MM.1S (cell line): ENCODE results near the gene ZNF501.

Source experiments
- DNase-seq: peaks from one replicate; pipeline ENCODE4 v3.0.0-alpha.2; 2015
- H2AFZ ChIP-seq: fragments of 300-600 bp; sonication (generic); 2 replicates; pipeline ENCODE4 v1.6.0; 2016; ENCODE audit warnings: antibody characterized with exemption, low read length
- H3F3A ChIP-seq: fragments of 300-600 bp; sonication (generic); 2 replicates; pipeline ENCODE4 v1.6.1; 2016; ENCODE audit warnings: mild to moderate bottlenecking, antibody characterized with exemption, low read length, moderate library complexity, mixed read lengths; ENCODE audit not compliant: insufficient read depth
- H3K27ac ChIP-seq: fragments of 300-600 bp; sonication (generic); 2 replicates; pipeline ENCODE4 v1.5.1; 2016; ENCODE audit warnings: mild to moderate bottlenecking, low read length
- H3K27me3 ChIP-seq: fragments of 300-600 bp; sonication (generic); replicated peaks from 2 replicates; pipeline ENCODE4 v1.6.0; 2016; ENCODE audit warnings: low read length; ENCODE audit not compliant: insufficient read depth
- H3K36me3 ChIP-seq: fragments of 300-600 bp; sonication (generic); replicated peaks from 2 replicates; pipeline ENCODE4 v1.6.1; 2016; ENCODE audit warnings: mild to moderate bottlenecking, low read length, mixed read lengths; ENCODE audit not compliant: insufficient read depth
- H3K4me1 ChIP-seq: fragments of 300-600 bp; sonication (generic); 2 replicates; pipeline ENCODE4 v1.6.1; 2016; ENCODE audit warnings: low read length, mixed read lengths
- H3K4me2 ChIP-seq: fragments of 300-600 bp; sonication (generic); 2 replicates; pipeline ENCODE4 v1.6.0; 2016; ENCODE audit warnings: low read depth, low read length
- H3K4me3 ChIP-seq: fragments of 300-600 bp; sonication (generic); 2 replicates; pipeline ENCODE4 v1.5.1; 2016; ENCODE audit warnings: low read length, mixed read lengths
- H3K79me2 ChIP-seq: fragments of 300-600 bp; sonication (generic); 2 replicates; pipeline ENCODE4 v1.6.1; 2016; ENCODE audit warnings: mixed run types, low read length, mixed read lengths
- H3K9ac ChIP-seq: fragments of 300-600 bp; sonication (generic); 2 replicates; pipeline ENCODE4 v1.6.1; 2016; ENCODE audit warnings: low read length, mixed read lengths
- H3K9me2 ChIP-seq: fragments of 300-600 bp; sonication (generic); replicated peaks from 2 replicates; pipeline ENCODE4 v1.6.1; 2016; ENCODE audit warnings: mild to moderate bottlenecking, low read length, mixed read lengths; ENCODE audit not compliant: insufficient read depth
- H3K9me3 ChIP-seq: fragments of 300-600 bp; sonication (generic); replicated peaks from 2 replicates; pipeline ENCODE4 v1.6.1; 2016; ENCODE audit warnings: mild to moderate bottlenecking, low read length, mixed read lengths; ENCODE audit not compliant: insufficient read depth
- H4K20me1 ChIP-seq: fragments of 300-600 bp; sonication (generic); 2 replicates; pipeline ENCODE4 v1.6.1; 2016; ENCODE audit warnings: mild to moderate bottlenecking, low read length, moderate library complexity, mixed read lengths; ENCODE audit not compliant: insufficient read depth
- EZH2 ChIP-seq: fragments of 300-600 bp; sonication (generic); optimal IDR thresholded peaks from 2 replicates; pipeline ENCODE3; 2017; ENCODE audit warnings: low read depth, mild to moderate bottlenecking, antibody characterized with exemption, low read length, mixed read lengths
- EZH2phosphoT487 ChIP-seq: fragments of 300-600 bp; sonication (generic); IDR thresholded peaks from 2 replicates; pipeline ENCODE4 v1.6.1; 2018; ENCODE audit warnings: antibody characterized with exemption, low read length
- TF ChIP-seq, protein P1 (sequence below): fragments of 300-600 bp; sonication (generic); IDR thresholded peaks from 2 replicates; pipeline ENCODE4 v1.5.1; 2016; ENCODE audit warnings: antibody characterized with exemption, low read length, mixed read lengths

Gene ZNF501

DNA sequence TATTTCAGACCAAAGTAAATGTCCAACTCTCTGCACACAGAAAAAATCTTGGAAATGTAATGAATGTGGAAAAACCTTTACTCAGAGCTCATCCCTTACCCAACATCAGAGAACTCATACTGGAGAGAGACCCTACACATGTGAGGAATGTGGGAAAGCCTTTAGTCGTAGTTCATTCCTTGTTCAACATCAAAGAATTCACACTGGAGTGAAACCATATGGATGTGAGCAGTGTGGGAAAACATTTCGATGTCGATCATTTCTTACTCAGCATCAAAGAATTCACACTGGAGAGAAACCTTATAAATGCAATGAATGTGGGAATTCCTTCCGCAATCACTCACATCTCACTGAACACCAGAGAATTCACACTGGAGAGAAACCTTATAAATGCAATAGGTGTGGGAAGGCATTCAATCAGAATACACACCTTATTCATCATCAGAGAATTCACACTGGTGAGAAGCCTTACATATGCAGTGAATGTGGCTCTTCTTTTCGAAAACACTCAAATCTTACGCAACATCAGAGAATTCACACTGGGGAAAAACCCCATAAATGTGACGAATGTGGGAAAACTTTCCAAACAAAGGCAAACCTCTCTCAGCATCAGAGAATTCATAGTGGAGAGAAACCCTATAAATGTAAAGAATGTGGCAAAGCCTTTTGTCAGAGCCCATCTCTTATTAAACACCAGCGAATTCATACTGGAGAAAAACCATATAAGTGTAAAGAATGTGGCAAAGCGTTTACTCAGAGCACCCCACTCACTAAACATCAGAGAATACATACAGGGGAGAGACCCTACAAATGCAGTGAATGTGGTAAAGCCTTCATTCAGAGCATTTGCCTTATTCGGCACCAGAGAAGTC, 8.0 kb upstream of the ZNF501 start:
- no peak for TF ChIP-seq EZH2phosphoT487
- Histone ChIP-seq H3K27me3 (no peaks in the 10 kb centered on the region), H3F3A (no peaks in the 10 kb centered on the region), H3K79me2 (no peaks in the 10 kb centered on the region), H3K9me3 (no peaks in the 10 kb centered on the region), H3K9me2 (no peaks in the 10 kb centered on the region), H2AFZ (no peak overlapping the region), H3K4me1 (no peaks in the 10 kb centered on the region), H3K27ac (no peak overlapping the region), H3K4me3 (no peak overlapping the region), H4K20me1 (no peaks in the 10 kb centered on the region), H3K9ac (no peak overlapping the region), H3K36me3 (no peaks in the 10 kb centered on the region), H3K4me2 (no peak overlapping the region)
- no peak for DNase-seq

DNA sequence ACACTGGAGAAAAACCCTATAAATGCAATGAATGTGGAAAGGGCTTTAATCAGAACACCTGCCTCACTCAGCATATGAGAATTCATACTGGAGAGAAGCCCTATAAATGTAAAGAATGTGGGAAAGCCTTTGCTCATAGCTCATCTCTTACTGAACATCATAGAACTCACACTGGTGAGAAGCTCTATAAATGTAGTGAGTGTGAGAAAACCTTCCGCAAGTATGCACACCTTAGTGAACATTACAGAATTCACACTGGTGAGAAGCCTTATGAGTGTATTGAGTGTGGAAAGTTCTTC, 7.4 kb upstream of the ZNF501 start:
- no peaks in the 10 kb centered on the region for H3K27me3 ChIP-seq
- no peaks in the 10 kb centered on the region for H3K4me1 ChIP-seq
- no peak overlapping the region for H2AFZ ChIP-seq
- no peak for TF ChIP-seq EZH2
- TF ChIP-seq, protein P1, sequence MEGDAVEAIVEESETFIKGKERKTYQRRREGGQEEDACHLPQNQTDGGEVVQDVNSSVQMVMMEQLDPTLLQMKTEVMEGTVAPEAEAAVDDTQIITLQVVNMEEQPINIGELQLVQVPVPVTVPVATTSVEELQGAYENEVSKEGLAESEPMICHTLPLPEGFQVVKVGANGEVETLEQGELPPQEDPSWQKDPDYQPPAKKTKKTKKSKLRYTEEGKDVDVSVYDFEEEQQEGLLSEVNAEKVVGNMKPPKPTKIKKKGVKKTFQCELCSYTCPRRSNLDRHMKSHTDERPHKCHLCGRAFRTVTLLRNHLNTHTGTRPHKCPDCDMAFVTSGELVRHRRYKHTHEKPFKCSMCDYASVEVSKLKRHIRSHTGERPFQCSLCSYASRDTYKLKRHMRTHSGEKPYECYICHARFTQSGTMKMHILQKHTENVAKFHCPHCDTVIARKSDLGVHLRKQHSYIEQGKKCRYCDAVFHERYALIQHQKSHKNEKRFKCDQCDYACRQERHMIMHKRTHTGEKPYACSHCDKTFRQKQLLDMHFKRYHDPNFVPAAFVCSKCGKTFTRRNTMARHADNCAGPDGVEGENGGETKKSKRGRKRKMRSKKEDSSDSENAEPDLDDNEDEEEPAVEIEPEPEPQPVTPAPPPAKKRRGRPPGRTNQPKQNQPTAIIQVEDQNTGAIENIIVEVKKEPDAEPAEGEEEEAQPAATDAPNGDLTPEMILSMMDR = no peak
- TF ChIP-seq EZH2phosphoT487 = no peak
- no peak overlapping the region for H3K4me3 ChIP-seq
- H3K9me3 ChIP-seq = no peaks in the 10 kb centered on the region
- H3F3A ChIP-seq = no peaks in the 10 kb centered on the region
- DNase-seq = no peak
- no peak overlapping the region for H3K4me2 ChIP-seq
- H3K27ac ChIP-seq = no peak overlapping the region
- no peaks in the 10 kb centered on the region for H4K20me1 ChIP-seq
- H3K79me2 ChIP-seq = no peaks in the 10 kb centered on the region
- H3K9me2 ChIP-seq = no peaks in the 10 kb centered on the region
- no peak overlapping the region for H3K9ac ChIP-seq
- no peaks in the 10 kb centered on the region for H3K36me3 ChIP-seq

DNA sequence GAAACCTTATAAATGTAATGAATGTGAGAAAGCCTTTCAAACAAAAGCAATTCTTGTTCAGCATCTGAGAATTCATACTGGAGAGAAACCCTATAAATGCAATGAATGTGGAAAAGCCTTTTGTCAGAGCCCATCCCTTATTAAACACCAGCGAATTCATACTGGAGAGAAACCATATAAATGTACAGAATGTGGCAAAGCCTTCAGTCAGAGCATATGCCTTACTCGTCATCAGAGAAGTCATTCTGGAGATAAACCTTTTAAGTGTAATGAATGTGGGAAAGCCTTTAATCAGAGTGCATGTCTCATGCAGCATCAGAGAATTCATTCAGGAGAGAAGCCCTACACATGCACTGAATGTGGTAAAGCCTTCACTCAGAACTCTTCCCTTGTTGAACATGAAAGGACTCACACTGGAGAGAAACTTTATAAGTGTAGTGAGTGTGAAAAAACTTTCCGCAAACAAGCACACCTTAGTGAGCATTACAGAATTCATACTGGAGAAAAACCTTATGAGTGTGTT, 5.3 kb downstream of the ZNF501 start:
- Histone ChIP-seq H3K9me3 (0 out of 2 replicates have a peak, but pooled peaks cover 5% of the 10 kb centered on the region), H3F3A (no peaks in the 10 kb centered on the region)
- DNase-seq = no peak

More for the DNA sequence above, 5.3 kb downstream of the ZNF501 start:
- H3K36me3 ChIP-seq = peaks cover 9% of the 10 kb centered on the region
- H3K27ac ChIP-seq = no peak overlapping the region
- no peaks in the 10 kb centered on the region for H3K4me1 ChIP-seq
- no peak overlapping the region for H3K9ac ChIP-seq
- H3K4me2 ChIP-seq = no peak overlapping the region
- H3K79me2 ChIP-seq = no peaks in the 10 kb centered on the region
- no peaks in the 10 kb centered on the region for H4K20me1 ChIP-seq
- no peaks in the 10 kb centered on the region for H3K9me2 ChIP-seq
- no peaks in the 10 kb centered on the region for H3K27me3 ChIP-seq
- TF ChIP-seq EZH2phosphoT487 (no peak), EZH2 (no peak)
- TF ChIP-seq, protein P1 = no peak
- H2AFZ ChIP-seq = no peak overlapping the region
- H3K4me3 ChIP-seq = no peak overlapping the region
